ENCODE measurements around the gene CPE.
"Not testable (repeated sequence)": the region's sequence is repeated elsewhere in the genome, so short reads cannot be mapped to it uniquely, and the experiment has no call there.

CPE gene

GRCh38 chr4:165464376-165464775 is 85.6 kb downstream of the CPE start:
- no peak for DNase-seq (ENCODE audit: low spot score)

- DNase-seq (ENCODE audit: low spot score): peak; percentile 48
These were observed 86.1 kb downstream of the CPE start for GRCh38 chr4:165464813-165465381.

GRCh38 chr4:165470009-165470408 is 91.2 kb downstream of the CPE start:
- DNase-seq (ENCODE audit: low spot score): no peak

GRCh38 chr4:165472943-165473676 is 94.3 kb downstream of the CPE start:
- DNase-seq (ENCODE audit: low spot score): no peak

GRCh38 chr4:165474784-165475705 is 96.2 kb downstream of the CPE start:
- no peak for DNase-seq (ENCODE audit: low spot score)

- no peak for DNase-seq (ENCODE audit: low spot score)
These were observed 96.9 kb downstream of the CPE start for GRCh38 chr4:165475706-165476070.

- DNase-seq (ENCODE audit: low spot score): no peak
These were observed 97.6 kb downstream of the CPE start for GRCh38 chr4:165476214-165477098.

- DNase-seq (ENCODE audit: low spot score): no peak
These were observed 99.0 kb downstream of the CPE start for GRCh38 chr4:165477799-165478198.

GRCh38 chr4:165478260-165478659 is 99.5 kb downstream of the CPE start:
- no peak for DNase-seq (ENCODE audit: low spot score)

GRCh38 chr4:165481053-165481835 is 102.4 kb downstream of the CPE start:
- DNase-seq (ENCODE audit: low spot score): no peak

GRCh38 chr4:165489786-165490185 is 111.0 kb downstream of the CPE start:
- no peak for DNase-seq (ENCODE audit: low spot score)

GRCh38 chr4:165492583-165492982 is 113.8 kb downstream of the CPE start:
- not testable (repeated sequence) for DNase-seq (ENCODE audit: low spot score)

- DNase-seq (ENCODE audit: low spot score): peak; percentile 58
These were observed 114.6 kb downstream of the CPE start for GRCh38 chr4:165493359-165493758.

- DNase-seq (ENCODE audit: low spot score): peak; percentile 37
These were observed 124.4 kb downstream of the CPE start for GRCh38 chr4:165502916-165503907.

GRCh38 chr4:165504184-165504583 is 125.4 kb downstream of the CPE start:
- DNase-seq (ENCODE audit: low spot score): no peak

GRCh38 chr4:165505958-165506837 is 127.4 kb downstream of the CPE start:
- no peak for DNase-seq (ENCODE audit: low spot score)

GRCh38 chr4:165506849-165507248 is 128.0 kb downstream of the CPE start:
- DNase-seq (ENCODE audit: low spot score): no peak

- DNase-seq (ENCODE audit: low spot score): no peak
These were observed 128.6 kb downstream of the CPE start for GRCh38 chr4:165507381-165507780.
